Sciatic nerve (tissue), 2 donors: ENCODE results near the gene ZRANB1. TPM values are rescaled to one million over a fixed set of nuclear protein-coding genes. Genes with fewer than 3 reads are reported as not detected.
"Not testable (repeated sequence)": the region's sequence is repeated elsewhere in the genome, so short reads cannot be mapped to it uniquely, and the experiment has no call there.

Experiments
- ATAC-seq: fragments of 200-7000 bp; cut with Tn5 transposase; one replicate; pipeline ENCODE4 v1.9.1; 2020; ENCODE audit warnings: mild to moderate bottlenecking, moderate library complexity
- DNase-seq: peaks from one replicate; pipeline ENCODE4 v3.0.0-alpha.2; 2020; ENCODE audit warnings: low spot score
- intact Hi-C: fragments of 100-400 bp; cut with DNase I; formaldehyde crosslinking; loops from one replicate; pipeline ENCODE4 v1.14.2; 2022
- total RNA-seq: library from RNA; stranded (reverse); fragmentation: NEBNext Ultra II Directional; extraction: Animal tissue kit (Norgen Biotek cat#: 25700); gene quantifications from one replicate; pipeline ENCODE4 v1.2.1, GENCODE V29; 2021
- donor health status: DM: no; HTN: no; CAD: no.
- donor health status: DM: no; HTN: no; CAD: no.

ZRANB1 gene
- total RNA-seq, 1 donor from 2014 or later = 27.6 TPM

DNA sequence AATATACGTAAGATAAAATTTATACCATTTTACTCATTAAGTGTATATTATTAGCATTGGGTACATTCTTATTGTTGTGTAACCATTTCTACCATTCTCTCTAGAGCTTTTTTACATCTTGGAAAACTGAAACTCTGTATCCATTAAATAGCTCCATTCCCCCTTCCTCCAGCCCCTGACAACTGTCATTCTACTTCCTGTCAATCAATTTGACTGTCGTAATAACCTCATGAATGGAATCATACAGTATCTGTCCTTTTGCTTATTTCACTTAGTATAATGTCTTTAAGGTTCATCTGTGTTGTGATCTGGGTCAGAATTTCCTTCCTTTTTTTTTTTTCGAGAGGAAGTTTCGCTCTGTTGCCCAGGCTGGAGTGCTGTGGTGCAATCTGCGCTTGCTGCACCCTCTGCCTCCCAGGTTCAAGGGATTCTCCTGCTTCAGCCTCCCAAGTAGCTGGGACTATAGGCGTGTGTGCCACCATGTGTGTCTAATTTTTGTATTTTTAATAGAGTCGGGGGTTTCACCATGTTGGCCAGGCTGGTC, 15.6 kb downstream of the ZRANB1 start:
- DNase-seq = no peak
- intact Hi-C loops = no loop called here
- no peak for ATAC-seq

GRCh38 chr10:124959564-124959963, 17.6 kb downstream of the ZRANB1 start:
- ATAC-seq (no peak), DNase-seq (no peak)
- intact Hi-C loops = no loop called here

GRCh38 chr10:124961248-124961570, 19.3 kb downstream of the ZRANB1 start:
- intact Hi-C loops = loop anchor here (10.0 kb wide), 1 partner anchor 744 kb away; no protein-coding TSS in a partner anchor
- no peak for ATAC-seq
- no peak for DNase-seq

DNA sequence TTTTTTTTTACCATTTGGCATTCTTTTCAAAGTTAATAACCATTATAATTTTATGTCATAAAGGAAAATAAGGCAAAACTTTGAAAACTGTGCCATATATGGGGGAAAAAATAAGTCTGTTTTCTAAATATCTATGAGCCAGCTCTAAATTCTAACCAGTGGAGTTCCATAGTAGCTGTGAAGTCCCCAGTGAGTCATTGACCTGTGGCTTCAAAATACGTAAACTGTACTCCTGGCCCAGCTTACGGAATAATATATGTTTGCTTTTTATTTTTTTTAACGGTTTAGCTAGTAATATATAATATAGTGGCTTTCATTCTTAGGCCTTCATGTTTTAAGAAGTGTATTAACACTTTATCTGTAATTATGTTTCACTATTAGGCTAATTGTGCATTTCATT, 20.5 kb downstream of the ZRANB1 start:
- intact Hi-C loops = loop anchor here (10.0 kb wide), 1 partner anchor 742 kb away; no protein-coding TSS in a partner anchor
- no peak for ATAC-seq
- DNase-seq = no peak

GRCh38 chr10:124963866-124964720, 22.2 kb downstream of the ZRANB1 start:
- DNase-seq (no peak), ATAC-seq (no peak)
- intact Hi-C loops = loop anchor here (10.0 kb wide), 1 partner anchor 741 kb away; no protein-coding TSS in a partner anchor

- intact Hi-C loops = loop anchor here (10.0 kb wide), 1 partner anchor 739 kb away; no protein-coding TSS in a partner anchor
- no peak for ATAC-seq
- no peak for DNase-seq
Measured at GRCh38 chr10:124966008-124966407, 24.1 kb downstream of the ZRANB1 start.

DNA sequence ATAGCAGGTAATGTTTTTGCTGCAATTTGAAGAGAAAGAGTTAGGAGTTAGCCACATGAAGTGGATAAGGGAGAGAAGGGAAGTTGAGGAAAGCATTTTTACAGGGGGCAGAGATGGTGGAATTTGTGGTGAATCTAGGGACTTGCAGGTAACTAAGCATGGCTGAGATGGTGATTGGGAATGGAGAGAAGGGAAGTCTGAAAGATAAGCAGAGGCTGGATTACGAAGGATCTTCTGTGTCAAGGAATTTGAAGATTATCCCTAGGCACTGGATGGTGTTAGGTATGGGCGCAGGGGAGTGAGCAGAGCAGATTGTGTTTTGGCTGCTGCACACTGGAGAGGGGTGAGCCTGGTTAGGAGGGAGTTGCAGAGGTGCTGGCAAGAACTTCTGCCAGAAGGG, 25.3 kb downstream of the ZRANB1 start:
- intact Hi-C loops = loop anchor here (10.0 kb wide), 1 partner anchor 738 kb away; no protein-coding TSS in a partner anchor
- no peak for DNase-seq
- no peak for ATAC-seq

GRCh38 chr10:124971276-124971675, 29.4 kb downstream of the ZRANB1 start:
- ATAC-seq (no peak), DNase-seq (no peak)

GRCh38 chr10:124972637-124973036, 30.7 kb downstream of the ZRANB1 start:
- intact Hi-C loops = no loop called here
- DNase-seq (no peak), ATAC-seq (no peak)

More at GRCh38 chr10:124971276-124971675, 29.4 kb downstream of the ZRANB1 start:
- intact Hi-C loops = no loop called here

DNA sequence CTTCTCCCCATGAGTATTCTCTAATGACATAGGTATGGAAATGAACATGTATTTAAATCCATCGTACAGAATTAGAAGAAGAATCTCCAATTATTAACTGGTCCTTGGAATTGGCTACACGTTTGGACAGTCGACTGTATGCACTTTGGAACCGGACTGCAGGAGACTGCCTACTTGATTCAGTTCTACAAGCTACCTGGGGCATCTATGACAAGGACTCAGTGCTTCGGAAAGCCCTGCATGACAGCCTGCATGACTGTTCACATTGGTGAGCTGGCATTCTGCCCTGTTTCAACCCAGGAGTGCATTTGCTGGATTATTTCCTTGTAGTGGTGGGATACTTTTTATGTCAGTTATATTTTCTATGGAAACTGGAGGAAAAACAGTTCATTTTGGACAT, 32.2 kb downstream of the ZRANB1 start:
- DNase-seq (no peak), ATAC-seq (no peak)
- intact Hi-C loops = no loop called here

DNA sequence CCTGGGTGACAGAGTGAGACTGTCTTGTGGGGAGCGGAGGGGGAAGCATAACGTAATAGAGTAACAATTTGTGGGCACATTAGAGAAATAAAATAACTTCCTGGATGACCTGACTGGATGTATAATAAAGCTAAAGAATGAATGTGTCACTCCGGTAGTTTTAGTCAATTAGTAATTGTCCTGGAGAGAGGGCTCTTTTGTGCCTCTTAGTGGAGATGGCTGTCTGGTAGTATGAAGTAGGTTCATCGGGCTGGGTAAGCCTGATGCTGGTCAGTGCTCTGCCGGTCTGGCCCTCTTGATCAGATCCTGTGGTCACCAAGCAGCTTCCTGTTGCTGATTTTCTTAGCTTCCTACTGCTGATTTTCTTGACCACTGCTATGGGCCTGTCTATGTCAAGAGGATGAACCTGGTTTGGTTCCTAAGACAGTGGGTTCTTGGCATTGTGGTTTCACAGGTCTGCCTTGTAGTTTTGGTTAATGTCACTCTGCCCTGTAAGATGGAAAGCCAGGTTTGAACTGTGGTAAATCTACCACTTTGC, 34.1 kb downstream of the ZRANB1 start:
- DNase-seq (no peak), ATAC-seq (no peak)
- intact Hi-C loops = no loop called here

DNA sequence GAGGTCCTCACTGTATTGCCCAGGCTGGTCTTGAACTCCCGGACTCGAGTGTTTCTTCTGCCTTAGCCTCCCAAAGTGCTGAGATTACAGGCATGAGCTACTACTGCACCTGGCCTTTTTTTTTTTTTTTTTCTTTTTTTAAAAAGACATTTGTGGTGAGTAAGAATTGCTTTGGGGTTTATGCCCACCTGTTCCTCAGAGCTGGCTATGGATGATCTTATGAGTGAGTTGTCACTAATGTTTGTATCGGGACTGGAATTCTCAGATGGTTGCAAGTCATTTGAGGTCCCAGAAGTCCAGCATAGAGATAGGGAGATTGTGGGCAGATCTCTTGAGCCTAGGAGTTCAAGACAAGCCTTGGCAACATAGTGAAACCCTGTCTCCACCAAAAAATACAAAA, 35.2 kb downstream of the ZRANB1 start:
- ATAC-seq = no peak
- intact Hi-C loops = no loop called here
- DNase-seq = no peak

DNA sequence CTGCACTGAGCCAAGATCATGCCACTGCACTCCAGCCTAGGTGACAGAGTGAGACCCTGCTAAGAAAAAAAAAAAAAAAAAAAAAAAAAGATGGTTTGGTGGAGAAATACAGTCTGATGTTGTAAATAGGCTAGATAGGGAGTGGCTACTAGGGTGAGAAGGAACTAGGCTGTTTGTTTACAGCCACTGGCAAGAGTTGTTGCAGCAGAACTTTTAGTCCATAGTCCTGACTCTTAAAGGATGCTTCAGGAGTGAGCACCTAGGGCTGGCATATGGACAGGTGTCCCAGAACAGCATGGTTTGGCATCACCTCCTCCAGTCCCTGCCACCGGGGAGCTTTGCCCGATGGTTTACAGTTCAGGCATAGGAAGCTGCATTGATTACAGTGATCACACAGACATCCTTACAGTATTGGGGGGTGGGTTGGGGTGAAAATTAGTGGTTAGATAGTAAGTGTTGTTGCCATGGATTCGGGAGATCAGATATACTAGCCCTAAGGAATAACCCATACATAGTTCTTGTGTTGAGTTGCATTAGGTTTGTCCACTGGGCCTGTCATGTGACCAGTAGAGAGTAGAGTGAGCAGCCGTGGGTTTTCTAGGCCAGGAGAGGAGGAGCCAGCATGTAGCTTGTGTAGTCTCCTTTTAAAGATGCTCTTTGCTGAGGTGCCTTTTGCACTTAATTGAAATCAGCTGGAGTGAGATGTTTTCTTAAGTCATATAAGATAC, 35.9 kb downstream of the ZRANB1 start:
- ATAC-seq = peak; percentile 74
- intact Hi-C loops = no loop called here
- DNase-seq = no peak

DNA sequence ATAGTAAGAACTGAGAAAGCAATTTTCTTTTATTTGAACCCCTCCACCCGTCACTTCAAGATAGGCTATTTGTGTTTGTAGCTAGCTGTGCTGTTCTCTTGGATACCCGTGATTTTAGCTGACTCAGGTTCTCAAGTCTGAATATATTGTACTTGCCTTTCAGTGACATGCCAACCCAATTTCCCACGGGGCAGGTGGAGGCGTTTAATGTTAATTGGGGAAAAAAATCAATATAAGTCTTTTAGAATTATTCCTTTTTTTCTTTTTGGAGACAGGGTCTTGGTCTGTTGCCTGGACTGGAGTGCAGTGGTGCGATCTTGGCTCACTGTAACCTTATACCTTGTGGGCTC, 36.4 kb downstream of the ZRANB1 start:
- intact Hi-C loops = no loop called here

GRCh38 chr10:124983321-124983720, 41.4 kb downstream of the ZRANB1 start:
- DNase-seq (no peak), ATAC-seq (no peak)
- intact Hi-C loops = no loop called here

More for the DNA sequence above, 36.4 kb downstream of the ZRANB1 start:
- ATAC-seq (peak; percentile 13), DNase-seq (no peak)

GRCh38 chr10:124984376-124984775, 42.5 kb downstream of the ZRANB1 start:
- intact Hi-C loops = no loop called here
- DNase-seq (no peak), ATAC-seq (no peak)

GRCh38 chr10:124985162-124985561, 43.2 kb downstream of the ZRANB1 start:
- DNase-seq = no peak
- ATAC-seq = no peak
- intact Hi-C loops = no loop called here

GRCh38 chr10:124987788-124988187, 45.9 kb downstream of the ZRANB1 start:
- no peak for DNase-seq
- ATAC-seq = no peak
- intact Hi-C loops = no loop called here

DNA sequence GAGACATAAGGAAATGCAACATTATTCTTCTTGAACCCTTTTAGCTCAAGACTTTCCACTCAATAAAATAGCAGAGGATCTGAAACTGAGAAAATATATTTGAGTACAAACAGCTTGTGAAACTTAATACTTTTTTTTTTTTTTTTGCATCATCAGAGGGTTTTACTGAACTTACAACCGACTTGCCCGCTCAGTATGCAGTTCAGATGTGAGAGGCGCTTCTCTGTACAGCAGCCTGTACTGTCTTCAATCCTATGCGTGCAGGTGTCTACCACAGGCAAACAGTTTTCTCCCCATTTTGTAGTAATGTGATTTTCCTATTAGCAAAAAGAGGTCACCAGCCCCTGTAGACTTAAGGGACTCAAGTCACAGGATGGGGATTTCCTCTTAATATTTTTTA, 46.8 kb downstream of the ZRANB1 start:
- DNase-seq, intact Hi-C loops, ATAC-seq: not testable (repeated sequence)

- DNase-seq = no peak
- no peak for ATAC-seq
- intact Hi-C loops = no loop called here
Measured at GRCh38 chr10:124989526-124989925, 47.6 kb downstream of the ZRANB1 start.
